ENCODE measurements around the gene CCDC9. TPM values are rescaled to one million over a fixed set of nuclear protein-coding genes. Genes with fewer than 3 reads are reported as not detected.
A peak's percentile ranks its signal among the peaks of the same experiment; 100 is the strongest.

CCDC9 gene
- total and polyA plus RNA-seq, 4 donors, result 17.5 to 44.5 (median 34.5) TPM

DNA sequence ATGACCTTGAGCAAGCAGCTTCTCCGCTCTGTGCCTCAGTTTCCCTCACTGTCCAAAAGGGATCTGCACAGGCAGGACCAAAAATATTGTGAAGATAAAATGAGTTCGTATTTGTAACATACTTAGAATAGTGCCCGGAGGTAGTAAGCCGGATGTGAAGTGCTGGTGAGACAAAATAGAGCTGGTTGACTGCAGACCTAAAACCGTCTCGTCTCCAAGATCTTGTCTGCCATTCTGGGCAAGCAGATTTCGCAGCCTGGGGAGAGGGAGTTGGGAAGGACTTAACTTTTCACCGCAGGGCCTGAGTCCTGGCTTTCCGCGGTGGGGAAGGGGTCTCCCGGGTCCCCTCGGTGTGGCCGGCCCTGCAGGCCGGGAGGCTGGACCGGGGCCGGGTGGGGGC is 17.2 kb upstream of the CCDC9 start:
- 9 to 11% methylated on average over 16 of the region's 16 CpGs for WGBS, 2 donors
- Histone ChIP-seq H3K4me1 (ENCODE audit: control insufficient read depth in 5 of 5, insufficient read depth in 5 of 5, low read length in 5 of 5) (peaks cover 0 to 12% (median 7%) of the 10 kb centered on the region in 5 donors), H3K36me3 (ENCODE audit: control insufficient read depth in 4 of 4, insufficient read depth in 4 of 4, low read length in 4 of 4) (no peaks in the 10 kb centered on the region), H3K27ac (ENCODE audit: low read depth in 1 of 2, low read length in 1 of 2) (no peak overlapping the region), H3K27me3 (ENCODE audit: control insufficient read depth in 3 of 3, insufficient read depth in 3 of 3, low read length in 2 of 3) (peaks cover 0 to 32% (median 32%) of the 10 kb centered on the region in 3 donors), H3K4me3 (no peak overlapping the region), H3K9me3 (ENCODE audit: control insufficient read depth in 4 of 4, insufficient read depth in 3 of 4, low read length in 3 of 4) (no peaks in the 10 kb centered on the region), H3K9ac (ENCODE audit: insufficient read depth in 1 of 2, low read length in 2 of 2) (no peak overlapping the region)
- TF ChIP-seq, protein P1, sequence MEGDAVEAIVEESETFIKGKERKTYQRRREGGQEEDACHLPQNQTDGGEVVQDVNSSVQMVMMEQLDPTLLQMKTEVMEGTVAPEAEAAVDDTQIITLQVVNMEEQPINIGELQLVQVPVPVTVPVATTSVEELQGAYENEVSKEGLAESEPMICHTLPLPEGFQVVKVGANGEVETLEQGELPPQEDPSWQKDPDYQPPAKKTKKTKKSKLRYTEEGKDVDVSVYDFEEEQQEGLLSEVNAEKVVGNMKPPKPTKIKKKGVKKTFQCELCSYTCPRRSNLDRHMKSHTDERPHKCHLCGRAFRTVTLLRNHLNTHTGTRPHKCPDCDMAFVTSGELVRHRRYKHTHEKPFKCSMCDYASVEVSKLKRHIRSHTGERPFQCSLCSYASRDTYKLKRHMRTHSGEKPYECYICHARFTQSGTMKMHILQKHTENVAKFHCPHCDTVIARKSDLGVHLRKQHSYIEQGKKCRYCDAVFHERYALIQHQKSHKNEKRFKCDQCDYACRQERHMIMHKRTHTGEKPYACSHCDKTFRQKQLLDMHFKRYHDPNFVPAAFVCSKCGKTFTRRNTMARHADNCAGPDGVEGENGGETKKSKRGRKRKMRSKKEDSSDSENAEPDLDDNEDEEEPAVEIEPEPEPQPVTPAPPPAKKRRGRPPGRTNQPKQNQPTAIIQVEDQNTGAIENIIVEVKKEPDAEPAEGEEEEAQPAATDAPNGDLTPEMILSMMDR (IDR thresholded peaks at IDR 0.05; ENCODE audit: control extremely low read depth, extremely low read depth), result no peak
- DNase-seq (no peak), ATAC-seq (ENCODE audit: insufficient read depth, low FRiP score) (no peak)

- H3K9ac ChIP-seq (ENCODE audit: insufficient read depth in 1 of 2, low read length in 2 of 2), result no peak overlapping the region
- 4 to 5% methylated on average over 31 to 62 of the region's 62 CpGs for WGBS, 2 donors
- H3K27me3 ChIP-seq (ENCODE audit: control insufficient read depth in 3 of 3, insufficient read depth in 3 of 3, low read length in 2 of 3), result peaks cover 0 to 32% (median 32%) of the 10 kb centered on the region in 3 donors
- TF ChIP-seq, protein P1 (IDR thresholded peaks at IDR 0.05; ENCODE audit: control extremely low read depth, extremely low read depth), result no peak
- no peaks in the 10 kb centered on the region for H3K9me3 ChIP-seq (ENCODE audit: control insufficient read depth in 4 of 4, insufficient read depth in 3 of 4, low read length in 3 of 4)
- H3K36me3 ChIP-seq (ENCODE audit: control insufficient read depth in 4 of 4, insufficient read depth in 4 of 4, low read length in 4 of 4), result no peaks in the 10 kb centered on the region
- H3K4me1 ChIP-seq (ENCODE audit: control insufficient read depth in 5 of 5, insufficient read depth in 5 of 5, low read length in 5 of 5), result peaks cover 0 to 12% (median 7%) of the 10 kb centered on the region in 5 donors
- no peak overlapping the region for H3K4me3 ChIP-seq
- peak in 2 of 3 donors; percentile 57 to 71 for DNase-seq
- ATAC-seq (ENCODE audit: insufficient read depth, low FRiP score), result no peak
- no peak overlapping the region for H3K27ac ChIP-seq (ENCODE audit: low read depth in 1 of 2, low read length in 1 of 2)
Observed at GRCh38 chr19:47239610-47240296, 16.6 kb upstream of the CCDC9 start.

DNA sequence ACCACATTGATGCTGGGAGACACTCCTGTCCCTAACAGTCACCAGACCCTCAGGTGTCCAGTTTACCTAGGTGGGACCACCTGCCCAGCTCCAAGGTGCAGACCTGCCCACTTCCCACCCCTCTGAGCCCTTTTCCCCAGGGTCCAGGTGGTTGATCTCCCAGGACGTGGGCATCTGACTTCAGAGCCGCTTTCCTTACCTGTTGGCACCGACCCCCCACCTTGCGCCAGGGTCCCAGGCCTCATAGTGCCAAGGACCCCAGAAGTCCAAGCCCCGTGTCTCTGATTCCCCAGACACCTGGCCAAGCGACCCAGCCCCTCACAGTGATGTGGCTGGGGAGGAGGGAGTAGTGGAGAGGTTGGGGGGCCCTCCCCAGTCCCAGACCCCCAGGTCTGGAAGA is 15.8 kb upstream of the CCDC9 start:
- peaks cover 0 to 12% (median 7%) of the 10 kb centered on the region in 5 donors for H3K4me1 ChIP-seq (ENCODE audit: control insufficient read depth in 5 of 5, insufficient read depth in 5 of 5, low read length in 5 of 5)
- no peak overlapping the region for H3K27ac ChIP-seq (ENCODE audit: low read depth in 1 of 2, low read length in 1 of 2)

More for the DNA sequence above, 15.8 kb upstream of the CCDC9 start:
- no peak overlapping the region for H3K4me3 ChIP-seq
- TF ChIP-seq, protein P1 (IDR thresholded peaks at IDR 0.05; ENCODE audit: control extremely low read depth, extremely low read depth), result no peak
- H3K27me3 ChIP-seq (ENCODE audit: control insufficient read depth in 3 of 3, insufficient read depth in 3 of 3, low read length in 2 of 3), result peaks cover 0 to 32% (median 32%) of the 10 kb centered on the region in 3 donors
- no peak for DNase-seq
- ATAC-seq (ENCODE audit: insufficient read depth, low FRiP score), result no peak
- no peaks in the 10 kb centered on the region for H3K9me3 ChIP-seq (ENCODE audit: control insufficient read depth in 4 of 4, insufficient read depth in 3 of 4, low read length in 3 of 4)
- no peaks in the 10 kb centered on the region for H3K36me3 ChIP-seq (ENCODE audit: control insufficient read depth in 4 of 4, insufficient read depth in 4 of 4, low read length in 4 of 4)
- no peak overlapping the region for H3K9ac ChIP-seq (ENCODE audit: insufficient read depth in 1 of 2, low read length in 2 of 2)
- WGBS, 2 donors, result 53 to 56% methylated on average over 6 of the region's 6 CpGs

Measured in lung (tissue), 12 donors.